NCI-H524 (cell line): ENCODE measurements around the gene GID8.
"Not testable (repeated sequence)": the region's sequence is repeated elsewhere in the genome, so short reads cannot be mapped to it uniquely, and the experiment has no call there.

Experiments
- DNase-seq, 2 experiments: peaks; one replicate each; lab custom pipeline; 2025; lab: John Stamatoyannopoulos, UW

Gene GID8

DNA sequence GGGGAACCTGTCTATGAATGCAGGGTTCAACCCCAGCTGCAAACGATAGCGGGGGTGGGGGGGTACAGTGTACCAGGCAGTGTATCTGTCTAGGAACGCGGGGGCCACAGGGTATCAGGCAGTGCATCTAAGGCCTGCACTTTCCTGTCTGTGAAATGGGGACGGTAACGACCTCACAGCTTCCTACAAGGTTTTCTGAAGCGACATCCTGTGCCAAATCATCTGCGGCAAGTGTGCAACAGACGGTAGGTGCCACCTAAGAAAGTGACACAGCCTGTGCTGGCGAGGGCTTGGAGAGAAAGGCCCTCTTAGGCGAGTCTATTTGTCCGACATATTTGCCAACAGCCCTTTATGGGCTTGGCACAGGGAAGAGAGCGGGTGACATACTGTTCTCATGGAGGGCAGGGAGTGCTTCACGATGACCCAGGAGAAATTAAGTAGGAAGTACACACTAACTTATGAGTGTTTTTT is 15.5 kb upstream of the GID8 start:
- no peak for DNase-seq

DNA sequence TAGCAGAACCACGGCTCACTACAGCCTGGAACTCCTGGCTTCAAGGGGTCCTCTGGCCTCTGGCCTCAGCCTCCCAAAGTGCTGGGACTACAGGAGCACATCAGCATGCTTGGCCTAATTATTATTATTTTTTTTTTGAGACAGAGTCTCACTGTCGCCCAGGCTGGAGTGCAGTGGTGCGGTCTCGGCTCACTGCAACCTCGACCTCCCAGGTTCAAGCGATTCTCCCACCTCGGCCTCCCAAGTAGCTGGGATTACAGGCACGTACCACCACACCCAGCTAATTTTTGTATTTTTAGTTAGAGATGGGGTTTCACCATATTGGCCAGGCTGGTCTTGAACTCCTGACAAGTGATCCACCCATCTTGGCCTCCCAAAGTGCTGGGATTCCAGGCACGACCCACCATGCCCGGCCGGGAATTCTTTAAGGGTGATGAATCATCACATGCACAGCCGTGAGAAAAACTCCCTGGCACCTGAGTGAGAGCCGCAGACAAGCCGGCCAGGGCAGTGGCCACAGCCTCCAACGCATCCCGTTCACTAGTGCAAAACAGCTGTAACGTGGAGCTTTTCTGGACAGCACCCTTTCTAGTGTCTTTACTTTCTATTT is 14.8 kb upstream of the GID8 start:
- not testable (repeated sequence) for DNase-seq

DNA sequence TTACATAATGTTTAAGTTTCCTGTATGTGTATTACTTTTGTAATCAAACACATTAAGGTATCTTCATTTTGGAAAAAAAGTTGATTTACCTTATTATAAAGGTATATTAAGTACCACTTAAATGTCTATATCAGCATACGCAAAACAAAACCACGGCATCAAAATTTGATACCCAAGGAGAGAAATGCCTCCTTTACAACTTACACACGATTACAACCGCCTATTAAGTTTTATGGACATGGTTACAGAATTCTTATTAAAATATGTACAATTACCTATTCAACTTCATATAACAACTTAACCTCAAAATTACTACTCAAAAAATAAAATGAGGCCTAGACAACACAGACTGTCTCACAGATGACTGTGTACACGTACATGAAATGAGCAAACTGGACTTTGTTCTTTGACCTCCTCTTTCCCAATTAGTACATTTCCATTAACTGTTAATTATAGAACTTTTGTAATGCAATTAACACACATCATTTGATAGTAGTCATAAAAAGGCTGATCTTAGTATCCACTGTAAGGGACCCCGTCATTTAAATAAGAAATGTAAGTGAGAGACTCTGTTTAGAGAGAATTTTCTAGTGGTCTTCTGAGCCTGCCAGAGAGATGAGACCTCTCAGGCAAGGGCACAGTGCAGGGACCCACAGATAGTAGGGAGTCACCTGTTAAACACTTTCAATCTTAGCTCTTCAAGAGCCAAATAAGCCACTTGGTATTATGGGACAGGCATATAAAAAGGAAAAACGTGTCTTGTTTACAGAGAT is 14.1 kb upstream of the GID8 start:
- DNase-seq = no peak

DNA sequence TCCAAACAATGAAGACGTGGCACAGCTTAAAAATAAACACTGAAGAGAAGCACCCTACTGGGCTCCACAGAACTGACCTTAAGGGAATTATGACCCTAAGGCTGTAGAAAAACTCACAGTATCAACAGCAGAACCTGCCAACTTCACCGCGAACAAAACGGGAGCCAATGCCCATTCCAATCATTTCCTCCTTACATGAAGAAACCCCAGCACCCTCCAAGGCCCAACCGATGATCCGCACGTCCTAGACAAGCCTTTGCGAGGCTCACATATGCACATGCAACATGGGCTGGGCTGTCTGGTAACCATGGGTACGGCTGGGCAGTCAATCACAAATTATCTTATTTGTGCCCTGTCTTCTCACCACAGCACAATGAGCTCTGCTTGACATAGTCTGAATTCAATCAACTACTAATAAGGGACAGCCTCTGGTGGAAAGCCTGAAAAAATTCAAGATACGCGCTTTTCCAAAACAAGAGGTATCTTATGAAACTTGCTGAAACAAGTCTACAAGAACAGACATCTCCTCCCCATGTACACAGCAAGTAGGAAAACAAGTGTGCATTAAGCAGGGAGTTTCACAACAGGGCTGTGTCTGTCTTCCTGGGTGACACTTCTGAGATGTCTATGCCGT is 13.4 kb upstream of the GID8 start:
- DNase-seq = no peak

DNA sequence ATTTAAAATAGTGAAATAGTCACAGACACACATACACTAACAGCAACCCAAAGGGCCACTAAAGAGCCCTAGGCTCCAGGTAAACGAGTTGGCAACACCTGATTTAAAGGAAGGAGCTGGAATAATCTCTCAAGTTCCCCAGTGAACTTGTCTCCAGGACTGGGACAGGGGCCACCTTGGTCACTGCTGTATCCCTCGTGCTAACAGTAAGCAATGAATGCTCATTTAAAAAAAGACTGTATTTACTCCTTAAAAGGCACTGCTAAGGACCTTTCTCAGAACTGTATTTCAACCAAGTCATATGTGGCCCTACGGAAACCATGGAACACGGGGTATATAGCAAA is 12.9 kb upstream of the GID8 start:
- DNase-seq = no peak

DNA sequence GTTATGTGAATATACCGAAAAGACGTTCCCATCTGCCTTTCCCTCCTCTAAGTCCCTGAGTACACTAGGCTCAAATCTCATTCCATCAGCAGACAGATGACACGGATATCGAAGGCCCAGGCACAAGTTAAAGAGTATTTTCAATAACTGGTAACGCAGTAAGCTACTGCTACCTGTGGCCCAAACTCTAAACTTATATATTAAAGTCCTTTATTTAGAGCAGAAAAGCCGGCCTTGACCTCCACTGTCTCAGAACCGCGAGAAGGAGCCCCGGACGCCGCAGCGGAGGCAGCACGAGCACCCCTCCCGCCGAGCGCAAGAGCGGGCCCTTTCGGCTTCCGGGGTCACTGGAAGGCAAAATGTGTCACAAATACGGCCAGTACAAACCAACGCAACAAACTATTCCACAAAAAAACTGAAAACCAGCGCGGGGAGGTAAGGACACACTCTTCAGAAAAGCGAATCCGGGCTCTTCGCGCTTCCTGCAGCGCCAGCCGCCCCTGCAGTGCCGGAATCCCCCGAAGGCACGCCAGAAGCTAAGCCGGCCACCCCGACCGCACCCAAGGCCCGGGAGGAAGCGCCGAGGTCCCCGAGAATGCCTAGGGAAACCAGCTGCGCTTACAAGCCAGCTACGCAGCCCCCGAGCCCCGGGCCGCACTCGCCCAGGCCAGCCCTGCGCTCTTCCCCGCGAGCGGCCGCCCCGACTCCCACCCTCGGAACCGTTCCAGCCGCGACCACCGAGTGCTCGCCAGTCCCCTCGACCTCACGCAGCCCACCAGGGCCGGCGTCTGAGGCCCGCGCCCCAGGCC is 12.3 kb upstream of the GID8 start:
- no peak for DNase-seq

DNA sequence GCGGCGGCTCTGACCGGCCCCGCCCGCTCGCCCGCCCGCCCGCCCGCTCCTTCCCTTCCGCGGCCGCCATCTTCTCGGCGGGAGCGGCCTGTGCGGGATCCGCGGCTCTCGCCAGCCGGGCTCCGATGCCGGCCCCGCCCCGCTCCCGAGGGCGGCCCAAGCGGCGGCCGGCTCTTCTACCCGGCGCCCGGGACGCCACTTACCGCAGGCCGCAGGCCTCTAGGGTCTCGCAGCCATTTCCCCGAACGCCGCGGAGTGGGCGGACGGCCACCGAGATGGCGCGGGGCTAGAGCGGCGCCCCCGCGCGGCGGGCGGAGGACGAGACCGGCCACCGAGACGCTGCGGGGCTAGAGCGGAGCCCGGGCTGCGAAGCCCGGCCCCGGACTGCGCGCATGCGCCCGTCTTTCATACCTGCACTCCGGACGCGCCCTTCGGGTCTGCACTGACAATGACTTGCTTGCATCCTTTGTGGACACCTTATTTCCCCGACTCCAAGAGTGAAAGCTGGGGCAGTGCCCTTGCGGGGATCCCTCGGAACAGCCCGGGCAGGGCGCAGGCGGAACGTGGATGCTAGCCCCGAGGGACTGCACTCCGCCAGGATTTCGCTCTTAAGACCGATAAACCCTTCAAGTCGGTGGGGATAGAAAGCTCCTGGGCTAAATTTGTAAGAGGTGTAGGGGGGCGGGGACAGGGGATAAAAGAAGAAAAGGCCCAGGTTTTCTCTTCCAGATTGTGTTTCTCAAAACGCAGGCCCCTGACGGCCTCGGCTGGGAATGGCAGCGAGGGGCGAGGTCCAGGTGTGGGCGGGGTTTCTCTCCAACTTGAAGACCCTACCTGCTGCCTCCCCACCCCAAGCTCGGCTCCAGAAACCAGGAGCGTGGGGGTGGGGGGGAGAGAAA is 11.5 kb upstream of the GID8 start, which contains the start of gene DIDO1:
DIDO1 (minus strand) TSS at position 277 of the 899 bp plus-strand sequence.
- peak; percentile 77 to 83 for DNase-seq

DNA sequence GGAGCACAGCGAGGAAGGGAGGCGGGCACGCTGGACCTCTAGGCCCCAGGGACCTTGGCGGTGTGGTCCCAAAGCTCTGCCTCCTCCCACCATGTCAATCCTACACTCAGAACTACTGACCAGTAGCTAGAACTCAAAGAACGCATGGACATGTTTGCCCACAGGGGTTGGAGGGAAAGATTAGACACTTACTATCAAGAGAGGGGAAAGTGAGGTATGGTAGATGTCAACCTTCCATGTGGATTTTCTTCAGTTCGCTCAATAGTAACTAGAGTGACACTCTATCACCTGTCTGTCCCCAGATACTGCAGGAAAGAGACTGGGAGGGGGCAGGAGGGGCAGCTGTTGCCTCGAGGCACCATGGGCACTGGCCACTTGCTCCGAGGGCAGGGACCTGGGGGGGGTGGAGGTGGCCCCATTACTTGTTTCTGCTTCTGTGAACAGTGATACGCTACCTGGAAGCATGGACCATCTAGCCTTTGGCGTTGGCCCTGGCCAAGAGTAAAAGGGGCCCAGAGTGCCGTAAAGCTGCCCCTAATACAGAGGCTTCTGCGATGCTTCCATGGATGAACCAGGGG is 10.7 kb upstream of the GID8 start:
- no peak for DNase-seq

DNA sequence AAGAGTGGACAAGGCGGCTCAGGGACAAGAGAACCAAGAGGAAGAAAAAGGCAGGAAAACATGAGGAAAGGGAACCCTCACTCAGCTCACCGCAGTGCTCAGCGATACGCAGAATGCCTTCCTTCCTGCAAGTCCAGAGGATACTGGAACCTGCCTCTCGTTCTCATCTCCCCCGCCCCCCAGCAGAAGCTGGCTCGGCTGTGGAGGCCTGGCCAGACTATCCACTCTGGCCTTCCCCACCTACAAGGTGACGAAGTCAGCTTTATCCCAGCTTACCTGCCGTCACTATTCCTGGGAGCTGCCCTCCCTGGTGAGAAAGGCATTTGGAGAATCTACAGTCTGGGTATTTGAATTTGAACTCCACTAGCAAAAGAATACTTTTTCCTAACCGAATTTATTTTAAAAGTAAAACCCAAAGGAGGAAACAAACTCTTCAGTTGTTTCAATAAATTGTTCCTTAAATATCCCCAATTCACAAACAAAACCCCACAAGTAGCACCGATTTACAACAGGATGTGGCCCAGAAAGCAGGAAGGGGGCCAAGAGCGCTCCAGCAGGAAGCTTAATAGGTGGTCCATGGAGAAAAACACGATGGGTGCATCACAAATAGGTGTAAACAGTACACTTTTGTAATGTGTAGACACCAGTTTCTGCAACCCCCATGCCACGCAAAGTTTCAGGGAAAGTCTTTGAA is 9.6 kb upstream of the GID8 start:
- DNase-seq = no peak

DNA sequence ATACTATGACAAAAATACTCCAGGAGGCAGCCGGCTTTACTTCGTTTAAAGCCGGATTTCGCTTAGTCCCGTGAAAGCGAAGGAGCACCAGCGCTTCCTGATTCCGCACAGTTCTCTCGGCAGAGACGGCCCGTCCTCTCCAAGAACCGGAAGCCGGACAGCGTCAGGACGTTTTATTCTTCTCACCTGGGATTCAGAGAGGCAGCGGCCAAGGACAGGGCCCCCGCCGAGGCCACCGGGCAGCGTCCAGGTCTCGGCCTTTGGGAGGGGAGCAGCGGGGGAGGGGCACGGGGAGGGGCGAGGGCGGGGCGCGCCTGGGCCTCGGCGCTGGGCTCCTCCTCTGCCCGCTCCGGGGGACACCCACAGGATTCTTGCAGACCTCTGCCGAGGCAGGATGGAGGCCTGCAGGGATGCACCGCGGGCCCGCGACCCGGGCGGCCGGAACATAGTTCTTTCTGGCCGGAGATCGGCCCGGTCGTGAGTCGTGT is 8.9 kb upstream of the GID8 start:
- no peak for DNase-seq

DNA sequence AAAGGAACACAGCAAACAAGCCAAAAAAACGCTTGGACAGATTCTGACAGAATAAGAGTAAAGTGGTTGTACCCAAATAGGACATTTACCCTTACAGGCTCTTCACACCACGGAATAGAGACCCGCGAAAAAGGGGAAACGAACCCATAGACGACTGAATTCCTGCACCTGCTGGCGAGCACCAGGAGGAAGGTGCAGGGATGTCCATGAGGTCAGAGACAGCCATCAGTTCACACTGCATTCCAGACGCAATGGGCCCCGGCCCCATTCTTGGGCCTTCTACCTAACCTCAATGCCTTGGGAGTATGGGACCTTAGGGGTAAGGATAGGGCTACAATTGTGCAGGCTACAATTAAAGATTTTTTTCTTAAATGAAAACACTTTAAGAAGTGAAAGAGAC is 6.5 kb upstream of the GID8 start:
- DNase-seq = no peak

DNA sequence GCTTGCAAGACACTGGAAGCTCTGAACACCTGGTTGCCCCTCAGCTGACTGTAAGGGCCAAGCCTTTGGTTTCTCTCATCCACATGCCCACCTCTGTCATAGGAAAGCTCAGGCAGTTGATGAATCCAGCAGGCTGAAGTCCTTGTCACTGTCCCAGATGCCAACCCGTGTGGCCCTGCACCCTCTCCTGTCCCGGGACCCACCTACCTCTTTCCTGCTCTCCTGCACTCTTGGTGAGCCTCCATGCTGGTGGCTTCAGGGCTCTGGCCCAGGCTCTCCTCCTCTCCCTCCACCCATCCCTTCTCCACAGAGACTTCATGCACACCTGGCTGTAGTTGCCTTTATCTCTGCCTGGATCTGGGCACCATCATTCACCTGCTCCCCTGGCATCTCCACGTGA is 4.0 kb upstream of the GID8 start:
- no peak for DNase-seq

DNA sequence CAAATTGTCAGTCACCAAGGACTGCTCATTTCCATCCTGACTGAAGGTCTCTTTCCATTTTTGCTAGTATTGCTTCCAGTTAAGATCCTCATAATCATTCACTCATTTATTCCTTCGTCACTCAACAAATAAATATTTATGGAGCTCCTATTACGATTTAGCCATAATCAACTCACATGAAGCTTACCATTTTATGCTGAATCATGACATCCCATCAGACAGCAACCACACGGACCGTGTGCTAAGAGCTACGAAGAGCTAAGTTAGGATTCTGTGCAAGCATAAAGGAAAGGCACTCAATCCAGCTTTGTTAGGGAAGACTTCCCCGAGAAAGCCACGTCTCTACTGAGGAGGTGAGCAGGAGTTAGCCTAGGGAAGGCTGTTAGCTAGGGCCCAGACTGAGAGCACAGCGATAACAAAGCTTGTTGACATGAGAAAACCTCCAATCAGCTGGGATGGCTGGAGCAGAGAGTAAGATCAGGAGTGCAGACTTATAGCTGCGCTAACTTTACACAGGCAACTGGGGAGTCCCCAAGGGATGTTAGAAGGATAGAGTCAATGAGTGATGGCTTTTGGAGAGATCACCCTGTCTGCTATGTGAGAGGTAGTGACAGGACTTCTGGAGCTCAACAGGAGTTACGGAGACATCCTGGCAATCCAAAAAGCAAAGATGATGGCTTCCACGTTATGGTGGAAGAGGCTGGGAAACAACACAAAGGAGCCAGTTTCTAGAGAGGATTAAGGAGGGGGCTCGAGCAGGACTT is 2.6 kb upstream of the GID8 start:
- no peak for DNase-seq

DNA sequence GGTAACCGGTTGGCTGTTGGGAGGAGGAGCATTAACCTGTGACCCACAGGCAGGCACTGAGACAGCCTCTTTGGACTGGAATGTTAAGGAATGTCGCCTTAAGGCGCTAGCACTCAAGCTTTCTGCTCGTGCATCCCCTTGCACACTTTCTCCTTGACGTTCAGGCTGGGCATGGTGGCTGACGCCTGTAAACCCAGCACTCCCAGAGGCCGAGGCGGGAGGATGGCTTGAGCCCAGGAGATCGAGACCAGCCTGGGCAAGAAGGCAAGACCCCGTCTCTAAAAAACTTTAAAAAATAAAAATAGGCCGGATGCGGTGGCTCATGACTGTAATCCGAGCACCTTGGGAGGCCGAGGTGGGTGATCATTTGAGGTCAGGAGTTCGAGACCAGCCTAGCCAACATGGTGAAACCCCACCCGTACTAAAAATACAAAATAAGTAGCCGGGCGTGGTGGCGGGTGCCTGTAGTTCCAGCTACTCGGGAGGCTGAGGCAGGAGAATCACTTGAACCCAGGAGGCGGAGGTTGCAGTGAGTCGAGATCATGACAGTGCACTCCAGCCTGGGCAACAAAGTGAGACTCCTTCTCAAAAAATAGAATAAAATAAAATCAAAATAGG is 1.9 kb upstream of the GID8 start:
- DNase-seq = no peak

DNA sequence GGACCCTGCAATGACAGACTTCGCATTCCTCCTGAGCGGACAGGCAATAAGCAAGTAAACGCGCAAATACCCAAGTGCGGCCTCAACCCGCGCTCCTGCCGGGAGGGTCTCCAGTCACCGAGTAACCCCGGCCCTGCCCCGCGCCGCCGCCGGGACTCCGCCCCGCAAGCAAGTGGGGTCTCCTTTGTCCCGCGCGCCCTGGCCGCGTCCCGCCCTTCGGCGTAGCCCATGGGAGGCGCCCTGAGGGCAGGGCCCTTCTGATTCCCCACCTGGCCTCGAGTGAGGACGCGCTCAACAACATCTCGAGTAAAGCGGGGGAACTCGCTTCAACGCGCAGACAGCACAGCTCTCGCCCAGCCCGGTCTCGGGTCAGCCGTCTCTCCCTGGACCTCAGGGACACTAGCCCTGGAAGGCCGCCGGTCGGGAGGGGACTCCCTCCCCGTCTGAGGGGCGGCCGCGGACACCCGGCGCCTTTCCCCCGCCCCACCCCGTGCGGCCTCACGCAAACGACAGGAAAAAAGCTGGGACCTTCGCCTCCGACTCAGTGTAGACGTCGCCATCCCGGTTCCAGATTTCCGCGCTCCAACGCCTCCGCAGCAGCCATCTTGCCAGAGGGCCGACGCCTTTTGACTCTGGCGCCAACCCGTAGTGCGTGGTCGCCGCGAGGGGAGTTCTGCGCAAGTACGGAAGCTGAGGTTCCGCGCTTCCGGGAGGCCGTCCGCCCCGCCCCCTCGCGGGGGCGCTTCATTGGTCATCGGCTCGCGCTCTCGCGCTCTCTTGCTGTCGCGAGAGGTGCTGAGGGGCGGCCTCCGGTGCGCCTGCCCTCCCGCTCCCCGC is 461 bp upstream of the GID8 start:
- DNase-seq = peak; percentile 87 to 95

DNA sequence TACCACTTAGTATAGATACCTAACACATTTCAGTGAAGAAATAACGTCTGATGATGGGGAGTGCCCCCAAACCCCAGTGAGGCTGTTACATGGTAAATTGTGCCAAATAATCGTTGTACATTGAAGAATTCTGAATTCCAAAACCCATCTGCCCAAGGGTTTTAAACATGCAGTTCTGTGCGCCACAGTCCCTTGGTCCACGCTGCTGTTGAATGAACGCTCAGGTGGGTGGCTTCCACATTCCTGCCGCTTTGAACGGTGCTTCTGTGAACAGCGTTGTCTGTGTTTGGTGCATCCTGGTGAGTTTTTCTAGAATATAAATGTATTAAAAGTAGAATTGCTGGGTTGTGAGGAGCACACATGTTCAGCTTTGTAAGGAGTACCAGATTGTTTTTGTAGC is 2.9 kb downstream of the GID8 start:
- DNase-seq = no peak

DNA sequence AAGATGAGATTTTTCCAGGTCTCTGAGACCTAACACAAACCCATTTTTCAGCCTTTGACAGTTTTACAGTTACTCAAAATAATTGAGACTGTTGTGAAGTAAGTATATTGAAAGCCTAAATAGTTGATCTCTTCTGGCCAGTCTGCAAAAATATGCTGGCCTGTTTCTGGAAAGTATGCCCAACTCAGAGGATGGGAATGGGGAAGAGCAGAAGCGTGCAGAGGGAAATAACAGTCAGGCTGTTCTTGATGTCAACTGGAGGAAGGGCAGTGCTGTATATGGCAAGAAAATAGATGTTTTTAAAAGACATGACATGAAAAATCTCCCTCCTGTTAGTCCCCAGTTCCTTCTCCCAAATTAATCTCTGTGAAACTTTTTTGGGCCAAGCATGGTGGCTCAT is 3.8 kb downstream of the GID8 start:
- DNase-seq = no peak

DNA sequence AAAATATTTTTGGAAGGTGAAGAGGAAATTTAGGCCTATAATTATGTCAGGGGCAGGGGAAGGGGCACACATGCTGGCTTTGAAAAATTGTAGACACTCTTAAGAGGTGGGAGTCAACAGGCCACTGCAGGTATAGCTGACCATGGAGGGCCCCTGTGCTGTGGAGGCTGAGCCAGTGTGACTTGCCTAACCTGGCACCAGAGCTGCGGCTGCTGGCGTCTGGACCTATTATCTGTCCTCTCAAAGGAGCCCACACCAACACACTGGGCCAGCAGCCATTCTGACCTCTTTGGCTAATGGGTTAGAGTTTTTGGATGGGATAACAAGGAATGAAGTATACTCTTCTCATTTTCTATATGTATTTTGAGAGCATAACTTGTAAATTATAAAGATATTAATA is 4.5 kb downstream of the GID8 start:
- DNase-seq = no peak
